ENCODE results near the gene CAMTA1. TPM values are rescaled to one million over a fixed set of nuclear protein-coding genes. Genes with fewer than 3 reads are reported as not detected.

The CAMTA1 gene
- total and polyA plus RNA-seq, 12 donors: 123 to 265 (median 142) TPM

DNA sequence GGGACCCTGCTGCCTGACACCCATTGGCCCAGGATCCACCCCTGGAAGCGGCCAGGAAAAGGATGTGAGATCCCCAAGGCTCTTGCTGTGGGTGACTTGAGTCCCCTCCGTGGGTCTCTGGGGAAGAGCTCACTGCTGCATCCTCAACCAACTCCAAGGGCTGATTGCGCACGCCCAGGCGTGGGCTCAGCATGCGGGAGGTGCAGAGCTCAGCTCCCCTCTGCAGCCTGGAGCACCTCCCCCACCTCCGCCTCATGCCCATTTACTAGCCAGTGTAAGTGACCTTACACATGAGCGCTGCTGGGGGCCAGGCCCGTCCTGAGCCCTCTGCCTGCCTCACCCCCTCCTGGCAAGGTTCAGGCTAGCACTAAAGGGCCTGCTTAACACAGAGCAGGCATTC, 847.4 kb downstream of the CAMTA1 start:
- H3K27me3 ChIP-seq: peaks cover 0 to 5% (median 0%) of the 10 kb centered on the region in 7 donors
- no peaks in the 10 kb centered on the region for H3K36me3 ChIP-seq
- TF ChIP-seq, protein P1, sequence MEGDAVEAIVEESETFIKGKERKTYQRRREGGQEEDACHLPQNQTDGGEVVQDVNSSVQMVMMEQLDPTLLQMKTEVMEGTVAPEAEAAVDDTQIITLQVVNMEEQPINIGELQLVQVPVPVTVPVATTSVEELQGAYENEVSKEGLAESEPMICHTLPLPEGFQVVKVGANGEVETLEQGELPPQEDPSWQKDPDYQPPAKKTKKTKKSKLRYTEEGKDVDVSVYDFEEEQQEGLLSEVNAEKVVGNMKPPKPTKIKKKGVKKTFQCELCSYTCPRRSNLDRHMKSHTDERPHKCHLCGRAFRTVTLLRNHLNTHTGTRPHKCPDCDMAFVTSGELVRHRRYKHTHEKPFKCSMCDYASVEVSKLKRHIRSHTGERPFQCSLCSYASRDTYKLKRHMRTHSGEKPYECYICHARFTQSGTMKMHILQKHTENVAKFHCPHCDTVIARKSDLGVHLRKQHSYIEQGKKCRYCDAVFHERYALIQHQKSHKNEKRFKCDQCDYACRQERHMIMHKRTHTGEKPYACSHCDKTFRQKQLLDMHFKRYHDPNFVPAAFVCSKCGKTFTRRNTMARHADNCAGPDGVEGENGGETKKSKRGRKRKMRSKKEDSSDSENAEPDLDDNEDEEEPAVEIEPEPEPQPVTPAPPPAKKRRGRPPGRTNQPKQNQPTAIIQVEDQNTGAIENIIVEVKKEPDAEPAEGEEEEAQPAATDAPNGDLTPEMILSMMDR (IDR thresholded peaks at IDR 0.05): no peak
- H3K4me3 ChIP-seq: no peak overlapping the region
- no peaks in the 10 kb centered on the region for H3K9me3 ChIP-seq
- DNase-seq: no peak
- H3K4me1 ChIP-seq: peaks cover 0 to 12% (median 5%) of the 10 kb centered on the region in 9 donors
- no peak for ATAC-seq
- no peak overlapping the region for H3K27ac ChIP-seq
- 76 to 82% methylated on average over 9 of the region's 9 CpGs for WGBS, 2 donors
- intact Hi-C loops (cut with DNase I): no loop called here

DNA sequence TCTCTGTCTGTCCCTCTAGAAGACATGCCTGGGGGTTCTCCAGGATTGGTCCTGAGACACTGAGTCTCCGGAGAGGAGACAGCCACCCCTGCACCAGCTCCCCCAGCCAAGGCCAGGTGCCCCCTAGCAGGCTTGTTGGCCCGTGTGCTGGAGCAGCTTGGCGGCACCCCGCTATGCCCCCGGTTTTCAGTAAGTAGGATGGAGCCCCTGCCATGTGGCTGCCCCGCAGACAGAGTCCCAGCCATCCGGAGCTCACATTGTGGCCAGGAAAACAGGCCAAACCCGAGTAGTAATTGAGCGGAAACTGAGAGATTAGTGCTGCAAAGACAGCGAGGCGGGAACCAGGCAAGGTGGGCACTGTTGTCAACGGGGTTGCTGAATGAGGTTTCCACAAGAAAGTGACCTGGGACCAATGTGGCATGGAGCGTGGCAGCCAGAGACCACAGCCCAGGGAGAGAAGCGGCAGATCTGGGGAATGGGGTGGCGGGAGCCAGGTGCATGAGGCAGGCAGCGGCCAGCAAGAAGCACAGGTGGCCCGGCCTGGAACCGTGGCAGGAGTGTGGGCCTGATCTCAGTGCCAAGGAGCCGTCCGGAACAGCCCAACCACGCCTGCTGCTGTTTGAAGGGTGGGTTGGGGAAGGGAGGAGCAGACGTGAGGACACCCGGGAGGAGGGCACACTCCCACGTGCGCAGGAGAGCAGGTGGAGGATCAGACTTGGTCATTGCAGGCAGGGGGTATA, 848.4 kb downstream of the CAMTA1 start:
- Histone ChIP-seq H3K27ac (no peak overlapping the region), H3K4me1 (peaks cover 0 to 9% (median 2%) of the 10 kb centered on the region in 9 donors), H3K27me3 (peaks cover 0 to 5% (median 0%) of the 10 kb centered on the region in 7 donors), H3K4me3 (no peak overlapping the region), H3K36me3 (no peaks in the 10 kb centered on the region), H3K9me3 (no peaks in the 10 kb centered on the region)
- intact Hi-C loops (cut with DNase I): no loop called here
- no peak for ATAC-seq
- 88 to 92% methylated on average over 25 of the region's 25 CpGs for WGBS, 2 donors
- no peak for DNase-seq
- TF ChIP-seq, protein P1 (IDR thresholded peaks at IDR 0.05): no peak

DNA sequence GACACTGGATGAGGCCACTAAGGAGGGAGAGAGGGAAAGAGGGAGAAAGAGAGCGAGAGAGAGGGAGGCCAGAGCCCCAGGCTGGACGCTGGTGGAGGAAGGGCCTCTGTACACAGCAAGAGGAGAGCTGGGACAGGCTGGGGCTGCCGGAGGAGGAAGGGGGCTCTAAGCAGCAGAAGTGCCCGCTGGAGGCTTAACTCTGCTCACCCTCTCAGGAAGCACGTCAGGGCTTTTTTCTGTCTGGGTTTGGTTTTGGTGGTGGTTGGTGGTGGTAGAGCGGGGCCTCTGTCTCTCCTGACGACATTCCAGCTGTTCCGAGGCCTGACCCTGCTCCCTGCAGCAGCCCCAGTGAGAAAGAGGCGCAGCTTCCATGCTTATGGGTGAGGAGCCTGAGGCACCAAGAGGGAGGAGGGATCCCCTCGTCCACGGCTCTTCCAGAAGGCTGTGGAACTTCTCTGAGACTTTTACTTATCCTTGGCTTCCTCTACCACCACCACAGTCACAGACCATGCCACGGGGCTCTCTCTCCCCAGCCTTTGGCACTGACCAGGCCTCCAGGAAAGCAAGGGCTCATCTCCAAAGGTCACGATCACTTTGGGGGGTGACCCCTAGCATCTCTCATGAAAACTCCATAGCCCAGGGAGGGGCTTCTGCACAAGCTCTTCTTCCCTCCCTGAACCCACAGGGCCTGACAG, 849.4 kb downstream of the CAMTA1 start:
- no peaks in the 10 kb centered on the region for H3K9me3 ChIP-seq
- H3K36me3 ChIP-seq: no peaks in the 10 kb centered on the region
- peaks cover 0 to 5% (median 0%) of the 10 kb centered on the region in 7 donors for H3K27me3 ChIP-seq
- no peak overlapping the region for H3K27ac ChIP-seq
- TF ChIP-seq, protein P1 (IDR thresholded peaks at IDR 0.05): no peak
- ATAC-seq (no peak), DNase-seq (no peak)
- peaks cover 0 to 9% (median 0%) of the 10 kb centered on the region in 9 donors for H3K4me1 ChIP-seq
- WGBS, 2 donors: 83 to 89% methylated on average over 13 of the region's 13 CpGs
- H3K4me3 ChIP-seq: no peak overlapping the region
- intact Hi-C loops (cut with DNase I): no loop called here

DNA sequence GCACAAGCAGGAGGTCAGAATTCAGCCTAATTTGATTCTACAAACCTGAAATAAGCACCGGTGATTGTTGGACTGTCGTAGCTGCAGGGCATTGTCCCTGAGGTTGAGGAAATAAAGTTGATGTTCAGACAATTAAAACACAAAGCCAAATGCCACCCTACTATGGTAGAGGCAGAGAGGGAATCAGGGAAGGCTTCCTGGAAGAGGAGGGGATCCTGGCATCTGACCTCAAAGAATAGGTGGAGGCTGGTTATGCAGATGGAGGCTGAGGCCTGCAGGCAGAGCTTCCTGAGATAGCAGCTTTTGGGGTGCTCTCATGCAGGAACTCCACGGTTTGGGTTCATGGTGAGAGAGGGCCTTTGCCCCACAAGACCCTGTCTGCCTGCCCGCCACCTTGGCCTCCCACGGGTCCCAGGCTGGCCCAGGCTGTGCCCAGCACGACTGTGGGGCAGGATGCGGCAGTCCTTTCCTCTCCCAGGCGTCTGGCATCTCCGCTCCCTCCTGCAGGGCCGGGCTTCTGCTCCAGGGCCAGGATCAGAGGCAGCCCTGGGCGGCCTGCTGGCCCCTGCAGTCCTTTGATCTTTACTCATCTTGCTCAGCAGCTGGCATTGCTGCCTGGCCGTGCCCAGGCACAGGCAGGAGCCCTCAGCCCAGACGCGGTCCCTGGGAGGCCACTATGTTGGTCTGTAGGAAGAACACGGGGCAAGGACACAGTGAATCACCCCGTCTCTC, 851.7 kb downstream of the CAMTA1 start:
- H3K27ac ChIP-seq: no peak overlapping the region
- WGBS, 2 donors: 88 to 92% methylated on average over 16 of the region's 16 CpGs
- peaks cover 0 to 9% (median 0%) of the 10 kb centered on the region in 9 donors for H3K4me1 ChIP-seq
- DNase-seq: no peak
- peaks cover 0 to 5% (median 0%) of the 10 kb centered on the region in 7 donors for H3K27me3 ChIP-seq
- intact Hi-C loops (cut with DNase I): no loop called here
- no peaks in the 10 kb centered on the region for H3K9me3 ChIP-seq
- no peaks in the 10 kb centered on the region for H3K36me3 ChIP-seq
- no peak overlapping the region for H3K4me3 ChIP-seq
- ATAC-seq: no peak
- TF ChIP-seq, protein P1 (IDR thresholded peaks at IDR 0.05): no peak
